Endothelial cell of hepatic sinusoid (primary cell): Measurements from ENCODE around the gene MRPL20.
"Not testable (repeated sequence)": the region's sequence is repeated elsewhere in the genome, so short reads cannot be mapped to it uniquely, and the experiment has no call there.

Source experiments
- in situ Hi-C: cut with HindIII; loops from 2 replicates; pipeline ENCODE4 v1.10.0; 2017; ENCODE audit warnings: low sequenced_read_pairs

The MRPL20 gene

DNA sequence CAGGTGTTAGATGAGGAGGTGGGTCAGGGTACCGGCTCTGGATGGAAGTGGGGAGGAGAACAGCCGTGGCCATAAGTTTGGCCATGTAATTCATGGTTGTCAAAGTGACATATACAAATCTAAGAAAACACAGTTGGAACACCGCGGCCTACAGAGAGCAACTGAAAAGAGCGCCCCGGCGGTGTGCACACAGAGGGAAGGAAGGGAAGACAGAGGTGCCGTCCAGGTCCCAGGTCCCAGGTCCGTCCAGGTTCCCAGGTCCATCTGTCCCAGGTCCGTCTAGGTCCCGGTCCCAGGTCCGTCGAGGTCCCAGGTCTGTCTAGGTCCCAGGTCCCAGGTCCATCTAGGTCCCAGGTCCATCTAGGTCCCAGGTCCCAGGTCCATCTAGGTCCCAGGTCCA lies 4.5 kb upstream of the MRPL20 start:
- in situ Hi-C loops, result no loop called here

DNA sequence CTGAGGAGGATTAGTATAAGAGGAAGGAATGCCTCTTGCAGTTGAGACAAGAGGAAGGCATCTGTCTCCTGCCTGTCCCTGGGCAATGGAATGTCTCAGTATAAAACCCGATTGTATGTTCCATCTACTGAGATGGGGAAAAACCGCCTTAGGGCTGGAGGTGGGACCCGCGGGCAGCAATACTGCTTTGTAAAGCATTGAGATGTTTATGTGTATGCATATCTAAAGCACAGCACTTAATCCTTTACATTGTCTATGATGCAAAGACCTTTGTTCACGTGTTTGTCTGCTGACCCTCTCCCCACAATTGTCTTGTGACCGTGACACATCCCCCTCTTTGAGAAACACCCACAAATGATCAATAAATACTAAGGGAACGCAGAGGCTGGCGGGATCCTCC lies 3.1 kb upstream of the MRPL20 start:
- in situ Hi-C loops, result not testable (repeated sequence)

DNA sequence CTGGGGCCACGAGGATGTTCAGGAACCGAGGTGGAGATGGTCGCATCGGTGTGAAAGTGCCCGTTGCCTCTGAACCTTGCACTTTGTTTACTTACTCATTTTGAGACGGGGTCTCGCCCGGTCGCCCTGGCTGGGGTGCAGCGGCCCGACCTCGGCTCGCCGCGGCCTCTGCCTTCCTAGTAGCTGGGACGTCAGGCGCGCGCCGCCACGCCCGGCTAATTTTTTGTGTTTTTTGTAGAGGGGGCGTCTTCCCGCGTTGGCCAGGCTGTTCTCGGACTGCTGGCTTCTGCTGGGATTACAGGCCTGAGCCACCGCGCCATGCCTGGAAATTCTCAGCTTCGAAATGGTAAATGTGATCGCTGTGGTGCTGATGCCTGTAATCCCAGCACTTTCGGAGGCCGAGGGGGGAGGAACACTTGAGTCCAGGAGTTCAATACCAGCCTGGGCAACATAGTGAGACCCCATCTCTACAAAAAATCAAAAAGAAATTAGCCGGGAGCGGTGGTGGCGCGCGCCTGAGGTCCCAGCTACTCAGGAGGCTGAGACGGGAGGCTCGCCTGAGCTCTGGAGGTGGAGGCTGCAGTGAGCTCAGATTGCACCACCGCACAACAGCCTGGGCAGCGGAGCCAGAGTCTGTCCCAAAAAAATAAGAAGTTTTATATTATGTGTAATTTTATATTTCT lies 684 bp upstream of the MRPL20 start:
- in situ Hi-C loops, result no loop called here

DNA sequence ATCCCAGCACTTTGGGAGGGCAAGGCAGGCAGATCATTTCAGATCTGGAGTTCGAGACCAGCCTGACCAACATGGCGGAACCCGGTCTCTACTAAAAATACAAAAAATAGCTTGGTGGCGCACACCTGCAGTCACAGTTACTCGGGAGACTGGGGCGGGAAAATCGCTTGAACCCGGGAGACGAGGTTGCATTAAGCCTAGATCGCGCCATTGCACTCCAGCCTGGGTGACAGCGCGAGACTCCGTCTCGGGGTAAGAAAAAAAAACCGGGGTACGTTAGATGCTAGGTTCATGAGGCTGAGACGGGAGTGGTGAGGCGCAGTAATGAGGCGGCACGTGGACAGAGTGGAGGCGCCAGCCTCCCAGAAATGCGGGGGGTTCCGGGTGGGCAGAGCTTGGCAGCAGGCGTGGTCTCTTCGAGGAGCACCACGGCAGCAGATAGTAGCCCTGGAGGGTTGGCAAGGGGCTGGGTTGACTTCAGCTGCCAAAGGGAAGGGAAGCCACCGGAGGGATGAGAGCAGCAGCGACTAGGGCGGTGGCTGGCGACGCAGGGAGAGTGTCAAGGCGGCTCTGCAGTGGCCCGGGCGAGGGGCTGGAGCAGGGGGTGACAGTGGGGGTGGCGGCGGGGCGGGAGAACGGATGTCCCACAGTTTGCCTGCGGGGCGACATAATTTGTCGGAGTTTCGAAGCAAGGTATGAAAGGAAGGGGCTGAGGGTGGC lies 832 bp downstream of the MRPL20 start:
- in situ Hi-C loops, result no loop called here

DNA sequence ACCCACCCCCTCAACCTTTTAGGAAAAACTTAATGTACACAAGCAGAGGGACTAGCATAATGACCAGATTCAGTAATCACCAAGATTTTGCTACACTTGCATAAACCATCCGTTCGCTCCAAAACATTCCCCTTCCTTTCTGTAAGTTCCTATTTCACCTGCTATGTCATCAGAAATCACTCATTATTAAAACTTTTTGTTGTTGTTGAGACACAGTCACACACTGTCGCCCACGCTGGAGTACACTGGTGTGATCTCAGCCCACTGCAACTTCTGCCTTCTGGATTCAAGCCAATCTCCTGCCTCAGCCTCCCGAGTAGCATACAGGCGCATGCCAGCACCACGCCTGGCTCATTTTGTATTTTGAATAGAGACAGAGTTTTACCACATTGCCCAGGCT lies 3.4 kb downstream of the MRPL20 start:
- in situ Hi-C loops, result no loop called here

DNA sequence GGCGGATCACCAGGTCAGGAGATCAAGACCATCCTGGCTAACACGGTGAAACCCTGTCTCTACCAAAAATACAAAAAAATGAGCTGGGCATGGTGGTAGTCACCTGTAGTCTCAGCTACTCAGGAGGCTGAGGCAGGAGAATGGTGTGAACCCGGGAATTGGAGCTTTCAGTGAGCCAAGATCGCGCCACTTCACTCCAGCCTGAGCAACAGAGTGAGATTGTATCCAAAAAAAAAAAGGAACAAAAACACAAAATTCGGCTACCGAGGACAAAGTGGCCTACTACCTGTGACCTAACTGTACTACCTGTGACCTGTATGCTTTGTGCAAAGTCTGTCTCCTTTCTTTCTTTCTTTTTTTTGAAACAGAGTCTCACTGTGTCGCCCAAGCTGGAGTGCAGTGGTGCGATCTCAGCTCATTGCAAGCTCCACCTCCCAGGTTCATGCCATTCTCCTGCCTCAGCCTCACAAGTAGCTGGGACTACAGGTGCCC lies 4.1 kb downstream of the MRPL20 start:
- in situ Hi-C loops, result not testable (repeated sequence)

DNA sequence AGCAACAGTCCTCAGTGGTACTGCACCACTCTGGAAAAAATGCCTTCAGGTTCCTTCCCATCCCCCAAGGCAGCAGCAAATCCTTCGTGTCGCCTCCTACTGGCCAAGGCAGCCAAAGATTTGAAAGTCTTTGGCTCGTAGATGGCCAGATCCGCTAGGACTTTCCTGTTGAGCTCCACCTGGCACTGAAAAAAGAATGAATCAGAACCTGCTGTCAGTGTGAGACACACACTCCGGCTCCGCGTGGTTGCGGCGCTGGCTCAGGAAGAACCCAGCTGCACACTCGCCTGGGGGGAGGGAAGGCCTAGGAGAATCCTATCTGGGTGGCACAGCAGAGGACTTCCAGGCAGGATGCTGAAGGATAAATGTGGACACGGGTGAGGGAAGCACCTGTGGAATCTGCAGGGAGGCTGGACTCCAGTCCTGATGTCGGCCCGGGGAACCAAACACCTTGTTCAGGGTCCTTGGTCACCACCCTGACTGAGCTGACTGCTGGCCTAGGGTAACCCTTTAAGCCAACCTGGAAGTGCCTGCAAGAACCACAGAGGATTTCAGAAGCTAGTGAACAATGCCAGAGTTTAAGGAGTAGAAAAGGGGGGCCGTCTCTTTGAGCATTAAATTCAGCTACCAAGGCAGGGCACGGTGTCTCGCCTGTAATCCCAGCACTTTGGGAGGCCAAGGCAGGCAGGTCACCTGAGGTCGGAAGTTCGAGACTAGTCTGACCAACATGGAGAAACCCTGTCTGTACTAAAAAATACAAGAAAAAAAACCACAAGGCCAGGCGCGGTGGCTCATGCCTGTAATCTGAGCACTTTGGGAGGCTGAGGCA lies 4.8 kb downstream of the MRPL20 start:
- in situ Hi-C loops, result no loop called here

DNA sequence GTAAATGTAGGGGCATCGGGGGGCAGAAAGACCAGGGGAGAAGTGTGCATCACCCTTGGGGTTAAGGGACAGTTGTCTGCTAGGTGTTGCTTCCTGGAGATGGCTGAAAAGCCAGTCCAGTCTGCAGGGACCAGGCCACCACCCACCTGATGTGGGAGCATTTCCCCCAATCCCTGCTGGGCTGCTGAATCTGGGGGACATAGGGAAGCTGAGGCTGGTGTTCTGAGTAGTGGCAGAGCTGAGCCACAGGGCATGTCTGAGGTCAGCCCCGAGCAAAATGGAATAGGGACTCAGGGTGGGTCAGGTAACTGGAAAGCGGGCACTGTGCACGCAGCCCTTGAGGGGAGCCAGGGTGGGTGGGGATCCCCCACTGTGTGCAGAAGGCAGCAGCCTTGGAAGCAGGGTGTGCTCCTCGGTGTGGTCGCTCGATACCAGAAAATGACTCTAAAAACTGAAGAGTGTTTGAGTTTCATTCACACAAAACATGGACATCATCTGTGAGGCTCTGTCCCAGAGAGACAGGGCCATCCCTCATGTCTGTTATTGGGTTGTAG lies 5.6 kb downstream of the MRPL20 start:
- in situ Hi-C loops, result no loop called here

DNA sequence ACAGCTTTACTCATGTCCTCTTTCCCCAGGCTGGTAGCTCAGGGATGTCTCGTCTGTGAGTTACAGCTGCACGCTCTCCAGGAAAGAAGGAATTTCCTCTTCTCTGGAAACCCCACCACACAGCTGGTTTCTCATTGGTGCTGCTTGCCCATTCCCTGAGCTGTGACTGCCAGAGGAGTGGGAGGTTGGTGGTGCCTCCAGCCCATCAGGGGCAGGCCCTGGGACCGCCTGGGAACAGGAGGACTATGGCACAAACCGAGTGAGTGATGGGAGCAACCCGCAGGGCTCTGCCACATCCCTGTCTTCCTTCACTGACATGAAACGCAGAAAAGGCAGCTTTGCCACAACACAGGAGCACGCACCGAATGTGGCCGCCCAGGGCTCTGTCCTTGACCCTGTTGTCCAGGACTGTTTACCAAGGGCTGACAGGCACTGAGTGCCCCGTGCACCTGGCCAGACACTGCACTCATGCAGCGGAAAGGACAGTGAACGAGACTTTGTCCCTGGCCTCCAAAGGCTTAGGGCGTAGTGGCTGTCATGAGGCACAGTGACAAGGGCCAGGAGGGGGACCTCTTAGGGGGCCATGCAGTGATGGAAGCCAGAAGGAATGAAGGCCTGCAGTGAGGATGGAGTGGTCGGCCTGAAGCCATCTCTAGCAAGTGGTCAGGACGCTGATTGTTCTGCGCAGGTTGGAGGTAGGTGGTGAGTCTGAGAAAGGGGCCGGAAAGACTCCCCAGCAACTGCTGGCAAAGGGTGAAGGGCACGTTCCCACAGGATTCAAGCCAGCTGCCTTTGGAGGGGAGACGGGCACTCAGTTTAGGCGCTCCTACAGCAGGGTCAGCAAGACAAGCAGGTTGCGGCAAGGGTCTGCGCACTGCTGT lies 6.3 kb downstream of the MRPL20 start:
- in situ Hi-C loops, result no loop called here

DNA sequence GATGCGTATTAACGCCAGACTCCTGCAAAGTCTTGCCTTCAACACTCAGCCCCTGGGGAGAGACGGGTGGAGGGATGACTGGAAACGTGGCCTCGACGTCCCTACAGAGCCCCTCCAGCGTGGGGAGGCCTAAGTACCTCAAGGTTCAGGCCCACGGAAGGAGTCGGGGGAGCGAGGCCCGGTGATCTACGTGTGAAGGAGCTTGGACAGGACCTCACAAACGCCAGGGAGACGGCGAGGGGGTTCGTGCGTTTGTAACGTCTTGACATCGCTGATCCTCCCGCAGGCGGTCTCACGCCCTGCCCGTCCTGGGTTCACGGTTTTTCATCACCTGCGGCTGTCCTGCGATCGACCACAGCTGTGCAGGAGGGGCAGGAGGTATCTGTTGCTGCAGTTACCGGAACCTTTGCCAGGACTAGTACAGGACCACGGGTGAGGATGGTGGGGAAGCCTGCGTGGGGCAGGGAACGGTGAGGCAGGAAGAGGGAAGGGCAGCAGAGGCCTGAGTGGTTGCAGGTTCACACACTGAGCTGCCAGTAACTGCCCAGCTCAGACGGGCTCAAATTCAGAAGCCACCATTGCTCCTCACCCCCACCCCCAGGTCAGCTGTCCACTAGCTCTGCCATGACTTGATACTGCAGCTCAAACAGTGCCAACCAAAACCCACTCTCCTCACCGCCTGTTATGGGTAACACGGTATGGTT lies 7.1 kb downstream of the MRPL20 start:
- in situ Hi-C loops, result no loop called here

DNA sequence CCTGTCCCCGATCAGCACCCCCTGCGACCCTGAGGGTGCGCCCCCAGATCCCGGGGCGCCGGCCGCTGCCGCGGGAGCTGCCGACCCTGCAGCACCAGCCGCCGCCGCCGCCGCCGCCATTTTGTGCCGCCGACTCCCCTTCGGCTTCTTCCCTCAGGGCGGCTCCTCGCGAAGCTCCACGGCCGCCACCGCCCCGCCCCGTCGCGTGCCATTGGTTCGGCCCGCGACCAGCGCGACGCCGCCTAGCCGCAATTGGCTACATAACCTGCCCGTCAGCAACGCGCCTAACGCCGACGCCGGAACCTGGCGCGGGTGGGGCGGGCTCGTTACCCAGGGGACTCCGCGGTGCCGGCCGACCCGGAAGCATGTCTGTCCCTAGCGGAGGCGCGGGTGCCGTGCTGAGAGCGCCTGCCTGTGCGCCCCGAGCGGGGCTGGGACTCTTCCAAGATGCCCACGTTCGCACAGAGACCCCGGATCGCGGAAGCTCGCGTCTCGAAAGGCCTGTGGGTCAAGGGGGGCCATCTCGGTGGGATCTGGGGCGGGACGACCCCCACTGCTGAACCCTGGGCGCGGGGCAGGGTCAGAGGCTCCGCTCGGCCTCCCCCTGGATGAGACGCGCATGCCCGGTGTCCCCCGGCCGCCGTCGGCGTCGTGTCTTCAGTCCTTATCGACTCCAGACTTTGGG lies 7.8 kb downstream of the MRPL20 start, which contains the start of gene CCNL2:
Gene CCNL2 (minus strand): TSS at position 149 of the 685 bp plus-strand sequence. CDS start 29 bp downstream, at position 120.
- in situ Hi-C loops, result no loop called here

DNA sequence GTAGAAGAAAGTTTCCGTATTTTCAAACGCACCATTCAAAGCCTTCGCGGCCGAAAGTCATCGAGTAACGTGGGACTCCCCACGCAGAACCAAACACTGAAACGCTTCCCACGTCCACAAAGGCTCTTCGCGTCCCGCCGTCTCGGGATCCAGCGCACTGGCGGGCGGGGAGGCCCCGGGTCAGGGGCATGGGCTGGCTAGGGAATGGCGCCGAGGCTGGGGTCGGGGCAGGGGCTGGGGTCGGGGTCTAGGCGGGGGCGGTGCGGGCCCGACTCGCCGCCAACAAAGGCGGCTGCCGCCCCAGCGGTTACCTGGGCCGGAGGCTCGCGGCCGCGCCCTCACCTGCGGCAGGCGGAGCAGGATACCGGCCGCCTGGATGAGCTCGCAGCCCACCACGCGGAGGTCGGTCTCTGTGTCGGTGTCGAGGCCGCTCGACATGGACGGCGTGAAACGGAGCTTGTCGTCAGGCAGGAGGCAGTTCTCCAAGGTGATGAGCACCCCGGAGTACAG lies 8.4 kb downstream of the MRPL20 start:
- in situ Hi-C loops, result no loop called here

DNA sequence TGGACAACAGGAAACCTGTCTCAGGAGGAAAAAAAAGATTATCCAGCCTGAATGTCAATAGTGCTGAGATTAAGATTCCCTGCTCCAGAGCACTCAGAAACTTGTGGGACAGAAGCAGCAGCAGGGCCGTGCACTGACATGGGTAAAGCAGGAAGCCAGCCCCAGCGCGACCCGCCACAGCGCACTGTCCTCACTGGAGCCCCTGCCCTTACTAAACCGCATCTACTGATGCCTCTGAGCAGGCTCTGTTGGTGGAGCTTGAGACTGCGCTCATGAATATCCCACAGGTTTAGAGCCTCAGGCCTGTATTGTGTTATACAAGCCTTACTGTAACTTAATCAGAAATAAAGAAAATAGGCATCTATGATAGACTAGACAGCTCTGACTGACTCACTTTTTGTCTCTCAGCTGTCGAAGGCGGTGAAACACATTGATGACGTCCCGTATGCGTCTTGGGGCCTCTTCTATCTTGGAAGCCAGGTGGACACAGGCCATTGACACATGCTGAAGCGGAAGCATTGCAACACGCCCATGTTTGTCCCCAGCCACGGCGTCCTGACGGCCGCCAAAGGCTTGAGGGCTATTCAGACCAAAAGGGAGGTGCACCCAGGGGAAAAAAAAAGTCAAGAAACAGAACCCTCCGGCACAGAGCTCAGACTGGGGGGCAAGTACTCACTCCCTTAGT lies 9.1 kb downstream of the MRPL20 start:
- in situ Hi-C loops, result no loop called here

DNA sequence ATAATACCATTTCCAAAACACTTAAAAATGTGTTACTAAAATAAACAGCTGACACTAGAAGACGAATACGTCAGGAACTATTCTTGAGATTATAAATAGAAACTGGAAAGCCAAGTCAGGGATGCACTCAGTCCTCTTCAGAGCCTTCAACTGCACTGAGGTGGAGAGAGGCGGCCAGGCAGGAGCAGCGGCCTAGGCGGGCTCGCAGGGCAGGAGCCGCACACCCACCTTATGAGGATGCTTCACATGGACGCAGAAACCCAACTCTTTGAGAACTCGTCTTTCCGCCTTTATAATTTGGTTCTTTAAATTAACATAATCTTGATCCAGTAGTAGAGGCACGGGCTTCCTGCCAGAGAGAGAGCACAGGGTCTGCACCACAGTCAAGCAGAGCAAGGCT lies 11.9 kb downstream of the MRPL20 start:
- in situ Hi-C loops, result no loop called here

DNA sequence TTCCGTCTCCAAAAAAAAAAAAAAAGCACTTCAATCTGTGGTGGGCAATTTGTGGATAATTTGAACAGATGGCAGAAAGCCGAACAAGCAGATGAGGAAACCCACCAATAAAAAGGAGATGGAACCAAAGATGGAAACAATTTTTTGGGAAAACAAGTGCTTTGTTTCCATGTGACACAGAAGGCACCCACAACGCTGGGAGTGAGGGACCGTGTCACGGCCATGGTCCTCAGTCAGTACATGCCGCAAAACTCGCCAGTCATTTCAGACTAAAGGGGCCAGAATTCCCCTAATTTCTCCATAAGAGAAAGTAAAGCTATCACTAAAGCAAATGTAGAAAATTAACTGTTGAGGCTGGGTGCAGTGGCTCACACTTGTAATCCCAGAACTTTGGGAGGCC lies 13.0 kb downstream of the MRPL20 start:
- in situ Hi-C loops, result no loop called here

DNA sequence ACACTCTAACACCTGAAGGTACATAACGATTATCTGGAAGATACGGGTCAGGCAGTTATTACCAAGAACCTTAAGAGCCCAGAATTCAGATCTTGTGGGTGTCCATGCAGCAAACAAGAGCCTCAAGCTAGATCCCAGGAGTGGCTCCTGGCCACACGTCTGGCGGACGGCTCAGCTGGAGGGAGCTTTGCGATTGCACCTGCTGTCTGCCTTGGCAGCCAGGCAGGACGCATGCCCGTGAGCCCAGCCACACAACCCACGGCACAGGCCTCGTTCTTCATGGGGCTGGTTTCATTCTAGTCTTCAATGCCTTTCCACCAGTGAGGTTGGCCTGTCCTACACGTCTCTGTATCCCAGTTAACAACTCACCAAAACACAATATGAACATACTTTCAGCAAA lies 13.7 kb downstream of the MRPL20 start:
- in situ Hi-C loops, result no loop called here

DNA sequence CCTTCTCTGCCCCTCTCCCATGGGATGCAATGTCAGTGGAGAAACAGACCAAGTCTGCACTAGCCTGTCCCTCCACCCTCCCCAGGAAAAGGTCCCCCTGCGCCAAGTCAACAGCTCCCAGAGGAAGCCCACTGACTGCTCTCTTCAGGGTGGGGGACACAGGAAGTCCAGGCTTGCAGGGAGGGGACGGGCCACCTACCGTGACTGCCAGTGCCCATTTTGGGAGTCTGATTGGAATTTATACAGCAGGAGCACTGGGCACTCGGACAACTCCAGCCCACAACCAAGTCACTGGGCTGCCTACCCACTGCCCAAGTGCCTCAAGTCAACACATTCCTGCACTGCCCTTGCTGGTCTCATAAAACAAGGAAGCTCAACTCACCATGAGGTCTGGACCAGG lies 14.1 kb downstream of the MRPL20 start:
- in situ Hi-C loops, result no loop called here

DNA sequence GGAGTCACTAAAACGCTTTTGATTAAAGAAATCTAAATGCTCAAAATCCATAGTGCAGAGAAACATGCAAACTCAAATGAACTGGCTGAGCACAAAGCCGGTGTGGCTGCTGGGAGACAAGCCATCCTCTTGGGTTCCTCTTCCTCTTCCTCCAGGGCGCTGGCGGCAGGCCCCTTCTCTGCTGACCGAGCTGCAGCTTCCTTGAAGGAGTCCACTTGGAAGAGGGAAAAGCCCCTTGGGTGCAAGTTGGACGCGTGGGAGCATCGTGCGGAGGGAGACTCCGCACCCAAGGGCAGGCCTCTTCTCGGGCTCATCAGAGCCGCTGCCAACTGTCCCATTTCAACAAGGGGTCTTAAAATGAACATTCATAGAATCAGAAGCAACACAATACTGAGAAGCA lies 15.9 kb downstream of the MRPL20 start:
- in situ Hi-C loops, result no loop called here
